Prostate gland (tissue), 2 donors: ENCODE data around the gene LRGUK. TPM values are rescaled to one million over a fixed set of nuclear protein-coding genes. Genes with fewer than 3 reads are reported as not detected.

Source experiments
- DNase-seq: peaks from one replicate; pipeline ENCODE4 v3.0.0-alpha.2; 2019; ENCODE audit warnings: low spot score
- H3K27ac ChIP-seq, 2 donors: fragments of 200-600 bp; sonication (generic); 2 replicates each; pipeline ENCODE4 v1.5.1; 2017 to 2019
- H3K27me3 ChIP-seq: fragments of 200-600 bp; sonication (generic); replicated peaks from 2 replicates; pipeline ENCODE4 v1.5.1; 2019; ENCODE audit not compliant: insufficient read depth
- H3K36me3 ChIP-seq, 2 donors: fragments of 200-600 bp; sonication (generic); 1 replicate in 1 of 2; 2 replicates in 1 of 2; pipeline versions ENCODE4 v1.5.1 to v1.8.1; 2017 to 2019
- H3K4me1 ChIP-seq: fragments of 200-600 bp; sonication (generic); replicated peaks from 2 replicates; pipeline ENCODE4 v1.5.1; 2019
- H3K4me3 ChIP-seq, 2 donors: fragments of 200-600 bp; sonication (generic); 2 replicates each; pipeline ENCODE4 v1.5.1; 2017 to 2019
- H3K9me3 ChIP-seq: fragments of 200-600 bp; sonication (generic); 2 replicates; pipeline ENCODE4 v1.5.1; 2017
- POLR2A ChIP-seq: fragments of 450-650 bp; IDR thresholded peaks from one replicate; pipeline ENCODE4 v1.6.1; 2016; ENCODE audit warnings: antibody characterized with exemption, mild to moderate bottlenecking
- POLR2AphosphoS5 ChIP-seq: sonication (generic); formaldehyde crosslinking; IDR thresholded peaks from one replicate; pipeline ENCODE4 v1.6.1; 2017; ENCODE audit warnings: antibody characterized with exemption
- WGBS: methylation state at CpG from one replicate; pipeline ENCODE4 v1.1.5; 2018; 5-methylcytosine and 5-hydroxymethylcytosine counted together
- intact Hi-C: fragments of 100-400 bp; cut with DNase I; formaldehyde crosslinking; loops from one replicate; pipeline ENCODE4 v1.14.2; 2022
- total RNA-seq, 2 donors: library from RNA; depleted of rRNA; stranded (reverse); fragments of >200 nt; gene quantifications; one replicate each; pipeline ENCODE4 v1.1.0, GENCODE V29; 2016
- TF ChIP-seq, protein P1 (sequence below), 4 experiments: fragments of 200-600 bp in 2 of 4; fragments of 450-650 bp in 2 of 4; sonication (generic) in 2 of 4; IDR thresholded peaks; 1 replicate in 3 of 4; 2 replicates in 1 of 4; pipeline ENCODE4 v1.5.1; 2016 to 2019; ENCODE audit warnings: antibody characterized with exemption in 4 of 4, mild to moderate bottlenecking in 2 of 4, moderate library complexity in 2 of 4

LRGUK gene
- total RNA-seq, 2 donors from 2014 or later, result 1.3 to 4.9 TPM

DNA sequence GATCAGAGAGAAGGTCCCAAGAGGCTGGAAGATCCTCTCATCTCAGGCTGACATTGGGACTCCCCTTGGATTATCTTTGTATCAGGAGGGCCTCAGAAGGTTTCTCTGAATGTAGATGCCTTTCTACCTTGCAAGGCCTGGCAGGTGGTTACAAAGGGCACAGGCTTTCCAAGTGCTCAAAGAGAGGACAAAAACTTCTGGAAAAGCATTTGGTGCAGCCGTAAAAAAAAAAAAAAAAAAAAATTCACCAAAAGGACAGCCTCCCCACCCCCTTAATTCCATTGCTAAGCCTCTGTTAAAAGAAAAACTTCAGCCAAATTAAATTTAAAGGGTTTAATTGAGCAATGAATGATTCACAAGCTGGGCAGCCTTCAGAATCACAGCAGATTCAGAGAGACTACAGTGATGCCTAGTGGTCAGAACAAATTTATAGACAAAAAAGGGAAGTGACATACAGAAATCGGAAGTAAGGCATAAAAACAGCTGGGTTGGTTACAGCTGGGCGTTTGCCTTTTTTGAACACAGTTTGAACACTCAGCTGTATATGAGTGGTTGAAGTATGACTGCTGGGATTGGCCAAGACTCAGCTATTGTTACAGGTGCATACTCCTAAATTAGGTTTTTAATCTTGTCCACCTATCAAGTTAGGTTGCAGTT, 42.5 kb upstream of the LRGUK start:
- Histone ChIP-seq H3K27me3 (no peaks in the 10 kb centered on the region), H3K4me3 (no peak overlapping the region), H3K27ac (no peak overlapping the region), H3K9me3 (no peaks in the 10 kb centered on the region), H3K4me1 (no peaks in the 10 kb centered on the region), H3K36me3 (no peaks in the 10 kb centered on the region)
- intact Hi-C loops, result no loop called here
- TF ChIP-seq, protein P1, sequence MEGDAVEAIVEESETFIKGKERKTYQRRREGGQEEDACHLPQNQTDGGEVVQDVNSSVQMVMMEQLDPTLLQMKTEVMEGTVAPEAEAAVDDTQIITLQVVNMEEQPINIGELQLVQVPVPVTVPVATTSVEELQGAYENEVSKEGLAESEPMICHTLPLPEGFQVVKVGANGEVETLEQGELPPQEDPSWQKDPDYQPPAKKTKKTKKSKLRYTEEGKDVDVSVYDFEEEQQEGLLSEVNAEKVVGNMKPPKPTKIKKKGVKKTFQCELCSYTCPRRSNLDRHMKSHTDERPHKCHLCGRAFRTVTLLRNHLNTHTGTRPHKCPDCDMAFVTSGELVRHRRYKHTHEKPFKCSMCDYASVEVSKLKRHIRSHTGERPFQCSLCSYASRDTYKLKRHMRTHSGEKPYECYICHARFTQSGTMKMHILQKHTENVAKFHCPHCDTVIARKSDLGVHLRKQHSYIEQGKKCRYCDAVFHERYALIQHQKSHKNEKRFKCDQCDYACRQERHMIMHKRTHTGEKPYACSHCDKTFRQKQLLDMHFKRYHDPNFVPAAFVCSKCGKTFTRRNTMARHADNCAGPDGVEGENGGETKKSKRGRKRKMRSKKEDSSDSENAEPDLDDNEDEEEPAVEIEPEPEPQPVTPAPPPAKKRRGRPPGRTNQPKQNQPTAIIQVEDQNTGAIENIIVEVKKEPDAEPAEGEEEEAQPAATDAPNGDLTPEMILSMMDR (IDR thresholded peaks at IDR 0.05), result no peak
- TF ChIP-seq POLR2AphosphoS5 (no peak), POLR2A (no peak)
- DNase-seq, result no peak
- 77% methylated on average over 3 of the region's 3 CpGs for WGBS

- H3K9me3 ChIP-seq, result no peaks in the 10 kb centered on the region
- H3K4me3 ChIP-seq, result no peak overlapping the region
- H3K4me1 ChIP-seq, result no peaks in the 10 kb centered on the region
- H3K27me3 ChIP-seq, result no peaks in the 10 kb centered on the region
- TF ChIP-seq POLR2A (no peak), POLR2AphosphoS5 (no peak)
- TF ChIP-seq, protein P1 (IDR thresholded peaks at IDR 0.05), result no peak
- no peak for DNase-seq
- no peaks in the 10 kb centered on the region for H3K36me3 ChIP-seq
- intact Hi-C loops, result no loop called here
- no peak overlapping the region for H3K27ac ChIP-seq
Measured at GRCh38 chr7:134085311-134085710, 41.8 kb upstream of the LRGUK start.

DNA sequence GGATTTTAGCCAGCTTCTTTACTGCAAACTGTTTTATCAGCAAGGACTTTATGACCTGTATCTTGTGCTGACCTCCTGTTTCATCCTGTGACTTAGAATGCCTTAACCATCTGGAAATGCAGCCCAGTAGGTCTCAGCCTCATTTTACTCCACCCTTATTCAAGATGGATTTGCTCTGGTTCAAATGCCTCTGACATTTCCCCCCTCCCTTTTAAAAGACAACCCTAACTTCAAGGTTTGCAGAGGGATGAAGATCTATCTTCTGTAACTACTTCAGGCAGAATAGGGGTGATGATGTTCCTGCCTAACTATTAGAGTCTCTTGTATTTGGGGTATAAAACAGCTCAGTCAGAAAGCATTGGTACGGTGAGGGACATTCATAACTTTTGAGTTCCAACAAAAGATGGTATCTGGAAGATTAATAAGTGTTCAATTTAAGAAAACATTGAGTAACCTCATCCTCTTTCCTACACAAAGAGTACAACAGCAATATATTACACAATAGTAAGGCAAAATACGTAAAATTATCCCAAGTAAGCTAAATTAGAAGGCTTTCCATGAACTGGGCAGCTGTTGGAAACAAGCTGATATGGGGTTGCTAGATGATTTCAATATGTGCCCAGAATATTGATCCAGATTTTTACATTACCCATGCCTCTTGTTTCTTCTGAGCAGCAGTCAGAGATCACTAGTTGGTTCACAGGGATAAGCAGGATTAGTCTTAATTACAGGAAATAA, 40.0 kb upstream of the LRGUK start:
- Histone ChIP-seq H3K27me3 (no peaks in the 10 kb centered on the region), H3K4me3 (no peak overlapping the region), H3K9me3 (no peaks in the 10 kb centered on the region), H3K4me1 (no peaks in the 10 kb centered on the region), H3K27ac (no peak overlapping the region), H3K36me3 (no peaks in the 10 kb centered on the region)
- 97% methylated on average over 2 of the region's 2 CpGs for WGBS
- no peak for TF ChIP-seq POLR2AphosphoS5
- TF ChIP-seq POLR2A, result no peak
- TF ChIP-seq, protein P1 (IDR thresholded peaks at IDR 0.05), result no peak
- no peak for DNase-seq
- intact Hi-C loops, result no loop called here

DNA sequence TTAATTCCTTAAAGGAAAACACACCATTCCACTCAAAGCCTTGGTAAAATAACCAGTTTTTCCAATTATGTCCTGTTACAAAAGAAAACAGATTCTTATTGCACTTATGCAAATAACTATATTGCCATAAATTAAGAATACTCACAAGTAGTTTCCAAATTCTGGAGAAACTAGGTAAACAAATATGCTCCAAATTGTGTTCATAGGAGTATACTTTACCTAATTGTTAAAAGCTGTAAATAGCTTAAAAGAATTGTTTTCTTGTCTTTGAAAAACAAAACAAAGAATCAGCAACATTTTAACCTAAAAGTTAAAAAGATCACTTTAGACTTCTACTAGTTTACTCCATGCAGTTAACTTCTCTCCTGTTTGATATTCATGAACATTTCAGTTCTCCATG, 38.9 kb upstream of the LRGUK start:
- Histone ChIP-seq H3K36me3 (no peaks in the 10 kb centered on the region), H3K27ac (no peak overlapping the region), H3K9me3 (no peaks in the 10 kb centered on the region), H3K27me3 (no peaks in the 10 kb centered on the region), H3K4me3 (no peak overlapping the region), H3K4me1 (no peaks in the 10 kb centered on the region)
- DNase-seq, result no peak
- TF ChIP-seq POLR2A (no peak), POLR2AphosphoS5 (no peak)
- TF ChIP-seq, protein P1 (IDR thresholded peaks at IDR 0.05), result no peak
- intact Hi-C loops, result no loop called here

DNA sequence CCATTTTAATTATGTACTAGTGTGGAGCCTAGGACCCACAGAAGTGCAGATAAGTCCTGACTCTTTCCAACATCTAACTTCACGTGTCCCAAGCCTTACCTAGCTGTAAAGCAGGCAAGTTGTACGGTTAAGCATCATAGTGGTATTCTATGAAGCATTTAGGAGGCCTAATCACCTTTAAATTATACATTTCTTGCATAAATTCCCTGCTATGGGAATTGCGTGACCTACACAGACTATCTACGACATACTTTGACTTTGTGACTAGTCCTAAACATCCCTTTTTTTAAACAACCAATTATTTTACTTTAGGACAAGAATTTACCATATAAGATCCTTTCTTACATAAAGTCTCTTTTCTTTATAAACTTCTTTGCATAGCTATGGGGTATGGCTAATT, 37.7 kb upstream of the LRGUK start:
- H3K27ac ChIP-seq, result no peak overlapping the region
- intact Hi-C loops, result no loop called here
- no peaks in the 10 kb centered on the region for H3K4me1 ChIP-seq
- H3K36me3 ChIP-seq, result no peaks in the 10 kb centered on the region
- H3K4me3 ChIP-seq, result no peak overlapping the region
- H3K9me3 ChIP-seq, result no peaks in the 10 kb centered on the region
- no peak for DNase-seq
- no peak for TF ChIP-seq POLR2A
- TF ChIP-seq, protein P1 (IDR thresholded peaks at IDR 0.05), result no peak
- no peak for TF ChIP-seq POLR2AphosphoS5
- 89% methylated on average over 4 of the region's 4 CpGs for WGBS
- no peaks in the 10 kb centered on the region for H3K27me3 ChIP-seq
